Calu3 (cell line): ENCODE measurements around the gene KRT14. TPM values are rescaled to one million over a fixed set of nuclear protein-coding genes. Genes with fewer than 3 reads are reported as not detected.

Experiments used
- BruUV-seq: library from RNA; stranded (reverse); fragments of 400-500 nt; replicated peaks from 2 replicates; lab custom pipeline; 2021; lab: Mats Ljungman, UMichigan
- CTCF ChIA-PET: fragments of 300-600 bp; sonication (Branson Sonifier 250); formaldehyde crosslinking; loops from one replicate; lab custom pipeline; 2022; ENCODE audit warnings: antibody characterized with exemption; lab: Charles Lee
- DNase-seq: peaks from one replicate; pipeline ENCODE4 v3.0.0; 2022
- H3K27ac Mint-ChIP-seq: one replicate; pipeline ENCODE4 v1.8.0; 2022; ENCODE audit warnings: mixed read lengths; ENCODE audit not compliant: unreplicated experiment
- H3K27me3 Mint-ChIP-seq: one replicate; pipeline ENCODE4 v1.8.0; 2022; ENCODE audit warnings: mixed read lengths; ENCODE audit not compliant: unreplicated experiment
- H3K36me3 Mint-ChIP-seq: one replicate; pipeline ENCODE4 v1.8.0; 2022; ENCODE audit warnings: mild to moderate bottlenecking, moderate library complexity, mixed read lengths; ENCODE audit not compliant: insufficient read depth, unreplicated experiment
- H3K4me1 Mint-ChIP-seq: one replicate; pipeline ENCODE4 v1.8.0; 2022; ENCODE audit warnings: mild to moderate bottlenecking, low read depth, mixed read lengths; ENCODE audit not compliant: unreplicated experiment
- H3K4me3 Mint-ChIP-seq: one replicate; pipeline ENCODE4 v1.8.0; 2022; ENCODE audit warnings: mild to moderate bottlenecking, low read depth, moderate library complexity, mixed read lengths; ENCODE audit not compliant: unreplicated experiment
- H3K9me3 Mint-ChIP-seq: one replicate; pipeline ENCODE4 v1.8.0; 2022; ENCODE audit warnings: low read depth, mixed read lengths; ENCODE audit not compliant: unreplicated experiment
- CTCF ChIP-seq: fragments of 200-600 bp; IDR thresholded peaks from one replicate; pipeline ENCODE4 v1.8.0; 2022; ENCODE audit warnings: antibody characterized with exemption; ENCODE audit not compliant: unreplicated experiment
- intact Hi-C: fragments of 100-400 bp; cut with micrococcal nuclease; formaldehyde crosslinking; loops from one replicate; pipeline ENCODE4 v1.10.0; 2022; ENCODE audit not compliant: unreplicated experiment
- total RNA-seq: library from RNA; stranded (reverse); gene quantifications from 2 replicates; pipeline ENCODE4 v1.2.3, GENCODE V29; 2022

KRT14 gene
- total RNA-seq, 1 experiment from 2014 or later: 12.2 TPM

GRCh38 chr17:41534899-41535546 is 51.7 kb downstream of the KRT14 start:
- no peak overlapping the region for H3K4me3 Mint-ChIP-seq
- intact Hi-C loops: no loop called here
- DNase-seq: no peak
- peak overlapping the region; percentile 50 for H3K27ac Mint-ChIP-seq
- H3K27me3 Mint-ChIP-seq: no peaks in the 10 kb centered on the region
- peak; percentile 20 for TF ChIP-seq CTCF
- CTCF ChIA-PET: interaction anchor here (1.7 to 3.8 kb wide), 2 partner anchors 13 to 156 kb away, joined by 3 to 39 read pairs; no protein-coding TSS in a partner anchor
- BruUV-seq: no TSS peak
- H3K9me3 Mint-ChIP-seq: no peaks in the 10 kb centered on the region
- peaks cover 85% of the 10 kb centered on the region for H3K4me1 Mint-ChIP-seq
- H3K36me3 Mint-ChIP-seq: peaks cover 11% of the 10 kb centered on the region

- Mint-ChIP-seq H3K4me3 (no peak overlapping the region), H3K9me3 (no peaks in the 10 kb centered on the region), H3K27me3 (no peaks in the 10 kb centered on the region), H3K4me1 (peaks cover 88% of the 10 kb centered on the region), H3K27ac (peak overlapping the region; percentile 58), H3K36me3 (peaks cover 26% of the 10 kb centered on the region)
- TF ChIP-seq CTCF: no peak
- intact Hi-C loops: no loop called here
- no TSS peak for BruUV-seq
- CTCF ChIA-PET: interaction anchor here (0.6 to 19.2 kb wide), 4 partner anchors 14 to 129 kb away, joined by 3 to 471 read pairs (median 5); no protein-coding TSS in a partner anchor
- no peak for DNase-seq
Observed at GRCh38 chr17:41533613-41534012, 53.1 kb downstream of the KRT14 start.

GRCh38 chr17:41532947-41533570 is 53.6 kb downstream of the KRT14 start:
- Mint-ChIP-seq H3K4me3 (no peak overlapping the region), H3K9me3 (no peaks in the 10 kb centered on the region), H3K4me1 (peaks cover 88% of the 10 kb centered on the region), H3K36me3 (peaks cover 31% of the 10 kb centered on the region), H3K27ac (peak overlapping the region; percentile 58), H3K27me3 (no peaks in the 10 kb centered on the region)
- no TSS peak for BruUV-seq
- intact Hi-C loops: no loop called here
- CTCF ChIA-PET: interaction anchor here (0.6 to 19.2 kb wide), 6 partner anchors 8 to 130 kb away, joined by 3 to 471 read pairs (median 5); no protein-coding TSS in a partner anchor
- no peak for DNase-seq
- no peak for TF ChIP-seq CTCF

Other genes with a start within 250 kb of the KRT14 start
- not detected in 2 replicates for gene KRT33A, start 236.1 kb downstream of the KRT14 start, total RNA-seq
- not detected in 2 replicates for gene KRT33B, start 217.1 kb downstream of the KRT14 start, total RNA-seq
- not detected in 2 replicates for gene KRT34, start 204.6 kb downstream of the KRT14 start, total RNA-seq
- not detected in 2 replicates for gene KRT31, start 189.3 kb downstream of the KRT14 start, total RNA-seq
- not detected in 2 replicates for gene KRT37, start 162.3 kb downstream of the KRT14 start, total RNA-seq
- gene KRT38, start 145.9 kb downstream of the KRT14 start, total RNA-seq: not detected in 2 replicates
- gene KRT32, start 119.5 kb downstream of the KRT14 start, total RNA-seq: not detected in 2 replicates
- gene KRT35, start 105.7 kb downstream of the KRT14 start, total RNA-seq: not detected in 2 replicates
- gene KRT36, start 97.0 kb downstream of the KRT14 start, total RNA-seq: not detected in 2 replicates
- 45.7 and 323 TPM in 2 replicates for gene KRT13, start 81.3 kb downstream of the KRT14 start, total RNA-seq
- 83.0 and 86.8 TPM in 2 replicates for gene KRT15, start 68.0 kb downstream of the KRT14 start, total RNA-seq
- gene KRT19, start 58.6 kb downstream of the KRT14 start, total RNA-seq: 2,554 and 3,048 TPM in 2 replicates
- gene KRT9, start 14.8 kb downstream of the KRT14 start, total RNA-seq: not detected in 2 replicates
- gene KRT16, start 25.9 kb upstream of the KRT14 start, total RNA-seq: 3.8 and 4.2 TPM in 2 replicates
- gene KRT17, start 37.7 kb upstream of the KRT14 start, total RNA-seq: 472 and 593 TPM in 2 replicates
- 807 and 937 TPM in 2 replicates for gene EIF1, start 102.0 kb upstream of the KRT14 start, total RNA-seq
- not detected in 2 replicates for gene GAST, start 125.4 kb upstream of the KRT14 start, total RNA-seq
- 0.86 and 1.2 TPM in 2 replicates for gene HAP1, start 147.7 kb upstream of the KRT14 start, total RNA-seq
- 695 and 705 TPM in 2 replicates for gene JUP, start 199.8 kb upstream of the KRT14 start, total RNA-seq
- gene P3H4, start 225.1 kb upstream of the KRT14 start, total RNA-seq: 19.9 and 22.5 TPM in 2 replicates
- gene FKBP10, start 226.1 kb upstream of the KRT14 start, total RNA-seq: 0.92 and 3.6 TPM in 2 replicates
- gene NT5C3B, start 249.3 kb upstream of the KRT14 start, total RNA-seq: 62.0 and 65.2 TPM in 2 replicates